GM18870 (cell line): ENCODE results near the gene DHX8.

Experiments used
- ATAC-seq: cut with Tn5 transposase; IDR thresholded peaks from one replicate; pipeline ENCODE4 v1.9.1; 2021; ENCODE audit warnings: moderate library complexity; ENCODE audit not compliant: unreplicated experiment

Gene DHX8

DNA sequence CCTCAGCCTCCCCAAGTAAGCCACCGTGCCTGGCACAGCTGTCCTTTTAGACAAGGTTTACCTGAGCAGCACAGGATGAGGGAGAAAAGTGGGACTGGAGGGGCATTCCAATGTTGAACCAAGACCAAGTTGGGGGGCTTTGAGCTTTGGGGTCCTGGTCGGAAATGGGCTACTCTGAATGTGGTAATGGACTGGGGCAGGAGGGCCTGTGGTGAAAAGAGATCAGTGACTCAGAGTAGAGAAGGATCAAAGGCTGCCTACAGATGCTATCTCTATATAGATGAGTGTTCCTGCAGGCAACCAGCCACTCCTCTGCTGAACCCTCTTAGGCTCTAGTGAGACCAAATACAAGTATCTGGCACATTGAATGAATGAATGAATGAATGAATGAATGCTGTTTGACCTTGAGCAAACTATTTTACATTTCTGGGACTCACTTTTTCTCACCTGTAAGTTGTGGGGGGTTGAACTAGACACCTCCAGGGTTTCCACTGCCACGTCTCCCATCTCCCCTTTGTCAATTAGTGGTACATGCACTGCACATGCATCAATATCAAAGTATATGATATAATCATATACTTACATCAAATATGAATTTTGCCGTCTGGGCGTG lies 88.7 kb downstream of the DHX8 start:
- no peak for ATAC-seq

DNA sequence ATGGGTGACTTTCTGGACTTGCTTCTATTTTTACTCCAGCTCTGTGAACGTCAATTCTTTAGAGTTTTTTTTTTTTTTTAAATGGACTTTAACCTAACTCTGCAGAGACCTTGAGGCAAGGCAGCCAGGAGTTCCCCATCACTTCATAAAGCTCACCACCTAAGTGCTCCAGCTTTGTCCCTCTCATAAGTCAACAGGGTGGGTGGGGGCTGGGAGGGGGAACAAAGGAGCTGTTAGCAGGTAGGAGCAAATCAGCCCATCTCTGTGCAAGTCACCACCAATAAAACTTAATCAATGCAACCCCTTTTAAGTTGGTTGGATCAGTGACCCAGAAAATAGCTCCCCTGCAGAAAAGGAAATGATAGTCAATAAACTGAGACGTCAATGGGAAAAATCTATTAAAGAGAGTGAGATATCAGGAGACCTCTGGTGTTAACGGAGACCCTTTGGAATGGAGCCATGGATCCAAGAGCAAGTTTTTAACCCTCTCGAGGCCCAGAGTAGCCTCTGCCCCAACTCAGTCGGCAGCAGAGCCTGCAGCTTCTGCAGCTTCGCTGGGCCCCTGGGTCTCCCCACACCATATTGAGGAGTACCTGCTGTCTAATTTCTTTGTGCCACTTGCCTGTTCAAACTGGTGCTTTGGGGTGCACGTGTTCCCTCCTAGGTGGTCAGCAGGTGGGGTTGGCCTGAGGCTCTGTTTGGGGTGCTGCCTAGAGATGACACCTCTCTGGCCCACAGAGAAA lies 90.0 kb downstream of the DHX8 start:
- no peak for ATAC-seq

DNA sequence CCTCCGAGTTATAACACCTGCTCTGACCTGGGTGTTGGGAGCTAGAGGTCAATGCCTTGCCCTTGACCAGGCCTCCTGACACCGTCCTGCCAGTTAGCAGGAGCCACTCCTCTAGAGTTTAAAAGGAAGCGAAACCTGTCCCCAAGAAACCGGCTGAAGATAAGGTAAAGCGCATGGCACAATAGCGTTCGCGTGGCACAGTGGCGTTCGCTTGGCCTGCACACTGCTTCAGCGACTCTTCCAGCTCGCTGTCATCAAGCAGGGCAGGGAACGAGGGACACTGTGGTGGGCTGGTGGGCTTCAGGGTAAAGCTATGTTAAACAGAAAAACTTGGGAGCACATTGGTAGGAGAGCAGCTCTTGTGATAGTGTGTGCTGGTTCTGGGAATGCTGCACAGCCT lies 90.6 kb downstream of the DHX8 start:
- no peak for ATAC-seq

DNA sequence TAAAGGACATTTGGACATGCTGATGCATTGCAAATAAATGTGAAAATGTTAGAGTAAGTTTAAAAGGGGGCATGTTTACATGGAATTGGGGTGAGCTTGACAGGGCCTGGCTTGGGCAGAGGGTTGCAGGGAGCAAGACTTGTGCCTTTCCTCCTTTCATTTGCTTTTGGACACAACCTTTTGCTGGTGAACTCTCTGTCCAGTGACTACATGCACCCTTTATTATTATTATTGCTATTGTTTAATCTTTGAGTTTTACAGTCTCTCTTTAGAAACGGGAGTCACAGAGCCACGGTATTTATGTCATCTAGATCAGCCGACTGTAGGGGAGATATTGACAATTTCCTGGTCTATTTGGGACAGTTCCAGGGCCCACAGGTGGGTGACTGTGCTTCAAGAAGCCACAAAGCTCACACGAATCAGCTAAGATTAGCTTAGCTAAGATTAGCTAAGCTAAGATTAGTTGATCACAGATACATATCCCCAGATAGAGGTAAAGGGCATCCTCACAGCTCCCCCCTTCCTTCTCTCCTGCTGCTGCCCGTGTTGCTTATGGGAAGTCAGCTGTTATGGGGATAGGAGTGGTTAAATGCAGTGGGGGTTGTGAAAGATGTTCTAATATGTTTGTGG lies 91.2 kb downstream of the DHX8 start:
- no peak for ATAC-seq
